Chondrocyte (in vitro differentiated cells): Measurements from ENCODE around the gene TTC39C. TPM values are rescaled to one million over a fixed set of nuclear protein-coding genes. Genes with fewer than 3 reads are reported as not detected.
A peak's percentile ranks its signal among the peaks of the same experiment; 100 is the strongest.

Source experiments
- DNase-seq: peaks from one replicate; pipeline ENCODE4 v3.0.0; 2021; ENCODE audit warnings: mixed read lengths, low spot score
- H3K27ac Mint-ChIP-seq: one replicate; pipeline ENCODE4 v1.8.0; 2021; ENCODE audit warnings: mild to moderate bottlenecking, moderate library complexity, mixed read lengths; ENCODE audit not compliant: unreplicated experiment
- H3K27me3 Mint-ChIP-seq: 2 replicates; pipeline ENCODE4 v1.8.0; 2021; ENCODE audit warnings: low read depth, mixed read lengths
- H3K36me3 Mint-ChIP-seq: 2 replicates; pipeline ENCODE4 v1.8.0; 2021; ENCODE audit warnings: low read depth, mixed read lengths
- H3K4me1 Mint-ChIP-seq: 2 replicates; pipeline ENCODE4 v1.8.0; 2021; ENCODE audit warnings: low read depth, mild to moderate bottlenecking, mixed read lengths
- H3K4me3 Mint-ChIP-seq: one replicate; pipeline ENCODE4 v1.8.0; 2021; ENCODE audit warnings: mild to moderate bottlenecking, moderate library complexity, mixed read lengths; ENCODE audit not compliant: unreplicated experiment
- H3K9me3 Mint-ChIP-seq: 2 replicates; pipeline ENCODE4 v1.8.0; 2021; ENCODE audit warnings: low read depth, mixed read lengths
- CTCF ChIP-seq: fragments of 200-600 bp; sonication (generic); IDR thresholded peaks from 2 replicates; pipeline ENCODE4 v1.5.0; 2021; ENCODE audit warnings: antibody characterized with exemption, mild to moderate bottlenecking, moderate library complexity
- total RNA-seq: library from RNA; stranded (reverse); gene quantifications from 3 replicates; pipeline ENCODE4 v1.2.1, GENCODE V29; 2021

Gene TTC39C
- total RNA-seq, 1 donor from 2014 or later: 11.2 TPM

- H3K4me1 Mint-ChIP-seq: peaks cover 15% of the 10 kb centered on the region
- DNase-seq: no peak
- no peaks in the 10 kb centered on the region for H3K36me3 Mint-ChIP-seq
- peaks cover 2% of the 10 kb centered on the region for H3K27me3 Mint-ChIP-seq
- peak overlapping the region; percentile 84 for H3K4me3 Mint-ChIP-seq
- H3K9me3 Mint-ChIP-seq: no peaks in the 10 kb centered on the region
- no peak for TF ChIP-seq CTCF
- H3K27ac Mint-ChIP-seq: peak overlapping the region; percentile 76
These were observed 1.4 kb downstream of the TTC39C start for GRCh38 chr18:24015639-24016631.

DNA sequence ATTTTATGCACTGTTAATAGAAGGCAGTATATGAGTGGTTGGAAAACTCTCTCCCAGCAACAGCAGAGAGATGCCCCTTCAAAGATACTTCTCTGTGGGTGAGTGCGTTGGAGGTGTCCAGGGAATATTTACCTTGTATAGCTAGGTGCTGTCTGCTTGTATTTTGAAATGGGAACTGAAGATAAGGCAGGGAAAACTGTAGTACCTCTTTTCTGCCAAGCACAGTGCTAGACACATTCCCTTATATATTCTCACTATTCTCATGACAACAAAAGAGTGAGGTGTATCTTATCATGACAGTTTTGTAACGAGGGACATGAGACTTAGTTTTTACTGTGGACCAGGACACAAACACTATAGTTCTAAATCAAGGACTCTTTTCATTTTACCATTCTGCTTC, 2.1 kb downstream of the TTC39C start:
- Mint-ChIP-seq H3K4me3 (no peak overlapping the region), H3K4me1 (peaks cover 15% of the 10 kb centered on the region), H3K27me3 (peaks cover 2% of the 10 kb centered on the region), H3K27ac (no peak overlapping the region), H3K36me3 (no peaks in the 10 kb centered on the region), H3K9me3 (no peaks in the 10 kb centered on the region)
- peak; percentile 48 for TF ChIP-seq CTCF
- no peak for DNase-seq

DNA sequence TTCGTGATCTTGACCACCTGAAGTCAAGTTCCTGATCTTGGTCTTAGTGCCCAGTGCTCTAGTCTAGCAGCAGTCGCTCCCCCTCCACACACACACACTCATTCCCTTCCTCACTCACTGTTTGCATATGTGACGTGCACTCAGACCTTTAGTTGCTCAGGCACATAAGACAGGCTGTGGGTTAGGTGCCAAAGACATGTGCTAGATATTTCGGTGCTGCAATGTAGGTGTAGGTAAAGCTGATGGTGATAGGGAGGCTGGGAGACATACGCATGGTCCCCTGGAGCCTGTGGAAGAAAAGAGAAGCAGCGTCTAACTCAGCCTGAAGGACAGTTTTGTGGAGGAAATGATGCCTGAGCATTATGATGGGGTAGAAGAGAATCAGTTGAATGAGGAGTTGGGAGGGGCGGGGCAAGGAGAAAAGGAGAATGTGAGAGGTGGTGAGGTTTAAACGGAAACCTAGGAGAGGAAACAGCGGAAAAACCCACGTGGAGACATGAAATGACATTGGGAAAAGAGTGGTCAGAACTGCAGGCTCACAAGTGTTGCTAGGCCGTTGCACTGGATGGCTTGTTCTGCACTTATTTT, 3.8 kb downstream of the TTC39C start:
- Mint-ChIP-seq H3K4me3 (no peak overlapping the region), H3K36me3 (no peaks in the 10 kb centered on the region), H3K27ac (no peak overlapping the region), H3K9me3 (no peaks in the 10 kb centered on the region), H3K4me1 (peaks cover 22% of the 10 kb centered on the region), H3K27me3 (no peaks in the 10 kb centered on the region)
- DNase-seq: no peak
- no peak for TF ChIP-seq CTCF

GRCh38 chr18:24019641-24020331, 5.2 kb downstream of the TTC39C start:
- Mint-ChIP-seq H3K36me3 (no peaks in the 10 kb centered on the region), H3K9me3 (no peaks in the 10 kb centered on the region), H3K4me3 (no peak overlapping the region), H3K4me1 (peaks cover 22% of the 10 kb centered on the region), H3K27ac (no peak overlapping the region), H3K27me3 (no peaks in the 10 kb centered on the region)
- no peak for DNase-seq
- TF ChIP-seq CTCF: no peak

DNA sequence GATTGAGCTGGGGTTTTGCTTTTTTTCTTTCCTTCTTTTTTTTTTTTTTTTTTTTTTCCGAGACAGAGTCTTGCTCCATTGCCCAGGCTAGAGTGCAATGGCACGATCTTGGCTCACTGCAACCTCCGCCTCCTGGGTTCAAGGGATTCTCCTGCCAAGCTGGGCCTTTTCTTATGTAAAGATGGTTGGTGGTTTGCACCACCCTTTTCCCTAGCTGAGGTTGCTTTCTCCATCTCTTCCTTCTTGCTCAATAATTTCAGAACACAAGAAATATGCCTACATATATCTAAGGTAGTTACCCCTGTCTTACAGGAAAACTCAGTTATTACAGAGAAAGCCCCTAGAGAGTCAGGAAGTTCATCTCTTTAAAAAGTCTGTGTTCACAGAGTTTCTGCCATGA, 7.0 kb downstream of the TTC39C start:
- Mint-ChIP-seq H3K27me3 (no peaks in the 10 kb centered on the region), H3K27ac (no peak overlapping the region)

More for the DNA sequence above, 7.0 kb downstream of the TTC39C start:
- TF ChIP-seq CTCF: no peak
- Mint-ChIP-seq H3K36me3 (no peaks in the 10 kb centered on the region), H3K9me3 (no peaks in the 10 kb centered on the region), H3K4me1 (peaks cover 11% of the 10 kb centered on the region), H3K4me3 (no peak overlapping the region)
- no peak for DNase-seq
